ENCODE measurements around the gene GRHL1.
"Not testable (repeated sequence)": the region's sequence is repeated elsewhere in the genome, so short reads cannot be mapped to it uniquely, and the experiment has no call there.

Gene GRHL1

DNA sequence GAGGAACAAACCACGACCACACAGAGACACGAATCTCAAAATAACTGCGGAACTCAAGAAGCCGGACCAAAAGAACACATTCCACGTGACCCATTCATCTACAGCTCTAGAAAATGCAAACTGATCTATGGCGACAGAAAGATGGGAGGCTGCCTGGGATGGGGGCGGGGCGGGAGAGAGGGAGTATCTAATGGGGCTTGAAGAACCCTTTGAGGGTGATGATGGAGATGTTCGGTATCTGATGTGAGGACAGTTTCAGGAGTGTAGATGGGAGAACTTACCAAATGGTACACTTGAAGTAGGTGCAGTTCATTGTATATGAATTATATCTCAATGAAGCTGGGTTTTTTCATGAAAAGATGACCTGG lies 57.3 kb downstream of the GRHL1 start:
- no peak overlapping the region for H3K14ac ChIP-seq (ENCODE audit: low read length)
- WGBS (ENCODE audit: extremely low coverage, insufficient coverage, insufficient read length): no CpG with 5 or more reads among the region's 9 CpGs
- H3K36me3 ChIP-seq (ENCODE audit: control insufficient read depth in 1 of 2, insufficient read depth in 2 of 2, low read length in 2 of 2): peaks cover 7 to 12% of the 10 kb centered on the region in 2 experiments
- H4K91ac ChIP-seq (ENCODE audit: low read depth, low read length): no peak overlapping the region
- no peak overlapping the region for H2BK5ac ChIP-seq (ENCODE audit: low read depth, low read length, poor library complexity)
- no peaks in the 10 kb centered on the region for H3K79me2 ChIP-seq (ENCODE audit: control insufficient read depth, insufficient read depth, low read length, poor library complexity)
- H3K27me3 ChIP-seq (ENCODE audit: insufficient read depth, low read length): no peaks in the 10 kb centered on the region
- H2AK5ac ChIP-seq (ENCODE audit: low read length): no peak overlapping the region
- peaks cover 16% of the 10 kb centered on the region for H3K9me3 ChIP-seq (ENCODE audit: insufficient read depth, low read depth, low read length)
- no peak overlapping the region for H3K23ac ChIP-seq (ENCODE audit: low read length)
- H3K4me1 ChIP-seq (ENCODE audit: control insufficient read depth in 1 of 2, insufficient read depth in 2 of 2, low read length in 2 of 2): peaks cover 11 to 14% of the 10 kb centered on the region in 2 experiments
- no peak overlapping the region for H2AFZ ChIP-seq (ENCODE audit: insufficient read depth, low read length, poor library complexity)
- no peak overlapping the region for H3K18ac ChIP-seq (ENCODE audit: low read length)
- H3K79me1 ChIP-seq (ENCODE audit: low read length): no peaks in the 10 kb centered on the region
- no peak overlapping the region for H2BK120ac ChIP-seq (ENCODE audit: insufficient read depth, low read length, poor library complexity)
- no peak overlapping the region for H3K27ac ChIP-seq (ENCODE audit: low read depth, low read length)
- H4K12ac ChIP-seq (ENCODE audit: low read depth, low read length): no peak overlapping the region
- no peak overlapping the region for H3K4me3 ChIP-seq (ENCODE audit: low read depth, low read length)
- no peak overlapping the region for H2BK12ac ChIP-seq (ENCODE audit: low read length)
- H3K4ac ChIP-seq (ENCODE audit: low read depth, low read length): no peak overlapping the region
- H3K4me2 ChIP-seq (ENCODE audit: low read length): no peak overlapping the region
- no peak overlapping the region for H3K9ac ChIP-seq (ENCODE audit: low read length)
- H4K8ac ChIP-seq (ENCODE audit: low read depth, low read length): no peak overlapping the region
- no peak for DNase-seq

DNA sequence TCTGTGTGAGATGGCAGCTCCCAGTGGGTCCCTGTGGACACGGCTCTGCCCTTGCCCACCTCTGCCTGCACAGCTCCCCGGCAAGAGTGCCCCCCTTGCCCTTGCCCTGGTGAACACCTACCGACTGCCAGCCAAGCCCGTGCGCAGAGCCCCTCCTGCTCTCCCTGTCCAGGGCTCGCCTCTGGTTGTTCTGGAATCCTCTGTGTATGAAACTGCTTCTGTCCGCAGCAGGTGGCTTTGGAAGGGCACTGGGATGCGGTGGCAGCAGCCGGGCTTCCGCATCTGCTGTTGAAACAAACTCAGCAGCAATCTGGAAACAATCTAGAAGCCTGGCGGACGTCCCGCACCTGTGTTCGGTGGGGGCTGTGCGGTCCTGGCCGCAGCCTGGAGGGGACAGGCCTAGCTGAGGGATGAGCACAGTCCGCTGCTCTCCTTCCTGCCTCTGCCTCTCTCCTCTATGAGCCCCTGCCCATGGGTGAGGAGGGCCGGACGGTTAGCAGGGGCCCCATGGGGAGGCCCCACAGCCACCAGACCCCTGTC lies 57.8 kb downstream of the GRHL1 start:
- Histone ChIP-seq H3K79me2 (ENCODE audit: control insufficient read depth, insufficient read depth, low read length, poor library complexity) (no peaks in the 10 kb centered on the region), H2AFZ (ENCODE audit: insufficient read depth, low read length, poor library complexity) (no peak overlapping the region), H3K4me1 (ENCODE audit: control insufficient read depth in 1 of 2, insufficient read depth in 2 of 2, low read length in 2 of 2) (peaks cover 11 to 14% of the 10 kb centered on the region in 2 experiments), H3K4me3 (ENCODE audit: low read depth, low read length) (no peak overlapping the region), H3K27ac (ENCODE audit: low read depth, low read length) (no peak overlapping the region), H3K23ac (ENCODE audit: low read length) (no peak overlapping the region), H2BK12ac (ENCODE audit: low read length) (no peak overlapping the region), H3K27me3 (ENCODE audit: insufficient read depth, low read length) (no peaks in the 10 kb centered on the region), H3K9me3 (ENCODE audit: insufficient read depth, low read depth, low read length) (peaks cover 20% of the 10 kb centered on the region), H3K4me2 (ENCODE audit: low read length) (no peak overlapping the region), H2BK5ac (ENCODE audit: low read depth, low read length, poor library complexity) (no peak overlapping the region), H3K4ac (ENCODE audit: low read depth, low read length) (no peak overlapping the region), H2AK5ac (ENCODE audit: low read length) (no peak overlapping the region), H3K36me3 (ENCODE audit: control insufficient read depth in 1 of 2, insufficient read depth in 2 of 2, low read length in 2 of 2) (peaks cover 4 to 10% of the 10 kb centered on the region in 2 experiments), H4K8ac (ENCODE audit: low read depth, low read length) (no peak overlapping the region), H3K18ac (ENCODE audit: low read length) (no peak overlapping the region), H3K9ac (ENCODE audit: low read length) (no peak overlapping the region), H4K91ac (ENCODE audit: low read depth, low read length) (no peak overlapping the region), H4K12ac (ENCODE audit: low read depth, low read length) (no peak overlapping the region), H3K14ac (ENCODE audit: low read length) (no peak overlapping the region), H3K79me1 (ENCODE audit: low read length) (no peaks in the 10 kb centered on the region), H2BK120ac (ENCODE audit: insufficient read depth, low read length, poor library complexity) (no peak overlapping the region)
- no CpG with 5 or more reads among the region's 19 CpGs for WGBS (ENCODE audit: extremely low coverage, insufficient coverage, insufficient read length)
- DNase-seq: no peak

DNA sequence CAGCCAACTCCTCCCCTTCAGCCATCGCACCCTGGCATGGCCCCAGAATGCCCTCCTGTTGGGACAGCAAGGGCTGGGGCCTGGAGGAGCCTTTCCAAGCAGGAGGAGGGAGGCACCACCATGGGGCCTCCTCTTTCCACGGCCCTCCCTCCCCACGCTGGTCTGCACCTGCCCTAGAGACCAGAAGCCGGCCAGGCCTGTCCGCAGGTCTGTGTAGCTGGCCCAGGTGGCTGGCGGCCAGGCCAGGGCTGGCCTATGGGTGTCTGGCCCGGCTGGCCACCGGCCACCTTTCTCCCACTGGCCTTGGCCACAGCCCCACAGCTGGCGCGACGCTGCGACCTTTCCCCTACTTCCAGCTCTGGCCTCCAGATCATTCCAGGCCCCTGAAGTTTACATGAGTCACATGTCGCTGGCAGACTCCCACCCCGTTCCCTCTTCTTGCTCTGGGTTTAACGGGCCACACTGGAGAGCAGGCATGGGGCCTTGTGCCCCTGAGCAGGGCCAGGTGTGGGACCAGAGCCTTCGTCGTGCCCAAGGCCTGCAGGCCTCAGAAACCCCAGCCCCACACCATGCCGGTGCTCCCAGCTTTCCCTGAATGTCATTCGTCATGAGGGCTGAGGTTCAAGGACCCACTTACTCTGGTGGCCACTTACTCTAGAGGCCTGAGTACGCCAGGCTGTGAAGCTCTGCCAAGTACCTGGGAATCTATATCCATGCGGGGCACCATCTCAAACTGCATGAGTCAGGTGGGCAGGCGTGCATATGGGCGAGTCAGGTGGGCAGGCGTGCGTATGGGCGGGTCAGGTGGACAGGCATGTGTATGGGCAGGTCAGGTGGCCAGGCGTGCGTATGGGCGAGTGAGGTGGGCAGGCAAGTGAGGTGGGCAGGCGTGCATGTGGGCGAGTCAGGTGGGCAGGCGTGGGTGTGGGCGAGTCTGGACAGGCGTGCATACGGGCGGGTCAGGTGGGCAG lies 58.6 kb downstream of the GRHL1 start:
- H2BK120ac ChIP-seq (ENCODE audit: insufficient read depth, low read length, poor library complexity): no peak overlapping the region
- H3K36me3 ChIP-seq (ENCODE audit: control insufficient read depth in 1 of 2, insufficient read depth in 2 of 2, low read length in 2 of 2): peaks cover 4 to 8% of the 10 kb centered on the region in 2 experiments
- no peak overlapping the region for H2AK5ac ChIP-seq (ENCODE audit: low read length)
- H3K4me3 ChIP-seq (ENCODE audit: low read depth, low read length): peak overlapping the region; percentile 19
- H4K12ac ChIP-seq (ENCODE audit: low read depth, low read length): no peak overlapping the region
- H3K4ac ChIP-seq (ENCODE audit: low read depth, low read length): no peak overlapping the region
- H2BK12ac ChIP-seq (ENCODE audit: low read length): no peak overlapping the region
- H2BK5ac ChIP-seq (ENCODE audit: low read depth, low read length, poor library complexity): no peak overlapping the region
- no peak overlapping the region for H3K9ac ChIP-seq (ENCODE audit: low read length)
- no CpG with 5 or more reads among the region's 36 CpGs for WGBS (ENCODE audit: extremely low coverage, insufficient coverage, insufficient read length)
- H3K23ac ChIP-seq (ENCODE audit: low read length): no peak overlapping the region
- H3K27me3 ChIP-seq (ENCODE audit: insufficient read depth, low read length): no peaks in the 10 kb centered on the region
- H3K27ac ChIP-seq (ENCODE audit: low read depth, low read length): no peak overlapping the region
- H3K14ac ChIP-seq (ENCODE audit: low read length): no peak overlapping the region
- no peak overlapping the region for H4K8ac ChIP-seq (ENCODE audit: low read depth, low read length)
- peaks cover 11 to 14% of the 10 kb centered on the region in 2 experiments for H3K4me1 ChIP-seq (ENCODE audit: control insufficient read depth in 1 of 2, insufficient read depth in 2 of 2, low read length in 2 of 2)
- H4K91ac ChIP-seq (ENCODE audit: low read depth, low read length): no peak overlapping the region
- no peaks in the 10 kb centered on the region for H3K79me2 ChIP-seq (ENCODE audit: control insufficient read depth, insufficient read depth, low read length, poor library complexity)
- H2AFZ ChIP-seq (ENCODE audit: insufficient read depth, low read length, poor library complexity): no peak overlapping the region
- H3K4me2 ChIP-seq (ENCODE audit: low read length): no peak overlapping the region
- H3K18ac ChIP-seq (ENCODE audit: low read length): no peak overlapping the region
- DNase-seq: peak; percentile 58 to 70
- no peaks in the 10 kb centered on the region for H3K79me1 ChIP-seq (ENCODE audit: low read length)
- H3K9me3 ChIP-seq (ENCODE audit: insufficient read depth, low read depth, low read length): peaks cover 27% of the 10 kb centered on the region

DNA sequence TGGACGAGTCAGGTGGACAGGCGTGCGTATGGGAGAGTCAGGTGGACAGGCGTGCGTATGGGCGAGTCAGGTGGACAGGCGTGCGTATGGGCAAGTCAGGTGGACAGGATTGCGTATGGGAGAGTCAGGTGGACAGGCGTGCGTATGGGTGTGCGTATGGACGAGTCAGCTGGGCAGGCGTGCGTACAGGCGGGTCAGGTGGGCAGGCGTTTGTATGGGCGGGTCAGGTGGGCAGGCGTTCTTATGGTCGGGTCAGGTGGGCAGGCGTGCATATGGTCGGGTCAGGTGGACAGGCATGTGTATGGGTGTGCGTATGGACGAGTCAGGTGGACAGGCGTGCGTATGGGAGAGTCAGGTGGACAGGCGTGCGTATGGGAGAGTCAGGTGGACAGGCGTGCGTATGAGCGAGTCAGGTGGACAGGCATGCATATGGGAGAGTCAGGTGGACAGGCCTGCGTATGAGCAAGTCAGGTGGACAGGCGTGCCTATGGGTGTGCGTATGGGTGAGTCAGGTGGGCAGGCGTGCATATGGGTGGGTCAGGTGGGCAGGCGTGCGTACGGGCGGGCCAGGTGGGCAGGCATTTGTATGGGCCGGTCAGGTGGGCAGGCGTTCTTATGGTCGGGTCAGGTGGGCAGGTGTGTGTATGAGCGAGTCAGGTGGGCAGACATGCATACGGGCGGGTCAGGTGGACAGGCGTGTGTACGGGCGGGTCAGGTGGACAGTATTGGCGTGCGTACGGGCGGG lies 59.5 kb downstream of the GRHL1 start:
- H3K36me3 ChIP-seq (ENCODE audit: control insufficient read depth in 1 of 2, insufficient read depth in 2 of 2, low read length in 2 of 2); H3K18ac ChIP-seq (ENCODE audit: low read length); H4K91ac ChIP-seq (ENCODE audit: low read depth, low read length); H3K9ac ChIP-seq (ENCODE audit: low read length); H2BK12ac ChIP-seq (ENCODE audit: low read length); DNase-seq; H3K79me2 ChIP-seq (ENCODE audit: control insufficient read depth, insufficient read depth, low read length, poor library complexity); H3K27me3 ChIP-seq (ENCODE audit: insufficient read depth, low read length); H3K4me2 ChIP-seq (ENCODE audit: low read length); H3K27ac ChIP-seq (ENCODE audit: low read depth, low read length); H2BK120ac ChIP-seq (ENCODE audit: insufficient read depth, low read length, poor library complexity); H2AFZ ChIP-seq (ENCODE audit: insufficient read depth, low read length, poor library complexity); H4K12ac ChIP-seq (ENCODE audit: low read depth, low read length); H2BK5ac ChIP-seq (ENCODE audit: low read depth, low read length, poor library complexity); H3K14ac ChIP-seq (ENCODE audit: low read length); H2AK5ac ChIP-seq (ENCODE audit: low read length); H3K4ac ChIP-seq (ENCODE audit: low read depth, low read length); H3K4me3 ChIP-seq (ENCODE audit: low read depth, low read length); H3K79me1 ChIP-seq (ENCODE audit: low read length); H3K23ac ChIP-seq (ENCODE audit: low read length); H4K8ac ChIP-seq (ENCODE audit: low read depth, low read length): not testable (repeated sequence)
- WGBS (ENCODE audit: extremely low coverage, insufficient coverage, insufficient read length): no CpG with 5 or more reads among the region's 52 CpGs
- Histone ChIP-seq H3K9me3 (ENCODE audit: insufficient read depth, low read depth, low read length) (peaks cover 30% of the 10 kb centered on the region), H3K4me1 (ENCODE audit: control insufficient read depth in 1 of 2, insufficient read depth in 2 of 2, low read length in 2 of 2) (peaks cover 11 to 14% of the 10 kb centered on the region in 2 experiments)

Measured in trophoblast cell (in vitro differentiated cells and primary cell).